IMR-90 (cell line): ENCODE measurements around the gene NINJ2.

Experiments
- CEBPB ChIP-seq: IDR thresholded peaks from 2 replicates; pipeline ENCODE4 v1.6.1; 2012; ENCODE audit warnings: low read depth, low read length, improper control_type of control experiment
- CHD1 ChIP-seq: IDR thresholded peaks from 2 replicates; pipeline ENCODE4 v1.6.1; 2012; ENCODE audit warnings: low read depth, low read length, improper control_type of control experiment
- FOS ChIP-seq: fragments of 150-350 bp; IDR thresholded peaks from 2 replicates; pipeline ENCODE4 v1.6.1; 2016; ENCODE audit warnings: low read depth, low read length
- MAZ ChIP-seq: IDR thresholded peaks from 2 replicates; pipeline ENCODE4 v1.6.1; 2012; ENCODE audit warnings: low read depth, mild to moderate bottlenecking, low read length, improper control_type of control experiment, moderate library complexity, borderline replicate concordance
- MXI1 ChIP-seq: IDR thresholded peaks from 2 replicates; pipeline ENCODE4 v1.6.1; 2012; ENCODE audit warnings: low read depth, mild to moderate bottlenecking, low read length, moderate library complexity, borderline replicate concordance
- NFE2L2 ChIP-seq: fragments of 150-350 bp; IDR thresholded peaks from 2 replicates; pipeline ENCODE4 v1.6.1; 2016; ENCODE audit warnings: low read depth, mild to moderate bottlenecking, low read length
- POLR2A ChIP-seq: IDR thresholded peaks from 2 replicates; pipeline ENCODE4 v1.6.1; 2012; ENCODE audit warnings: mild to moderate bottlenecking, low read depth, low read length
- RAD21 ChIP-seq: IDR thresholded peaks from 2 replicates; pipeline ENCODE4 v1.6.1; 2012; ENCODE audit warnings: low read length, improper control_type of control experiment
- RCOR1 ChIP-seq: IDR thresholded peaks from 2 replicates; pipeline ENCODE4 v1.6.1; 2012; ENCODE audit warnings: mild to moderate bottlenecking, low read length, improper control_type of control experiment; ENCODE audit not compliant: insufficient replicate concordance
- RFX5 ChIP-seq: IDR thresholded peaks from 2 replicates; pipeline ENCODE4 v1.8.0; 2012; ENCODE audit warnings: low read depth, mild to moderate bottlenecking, low read length, moderate library complexity
- SMC3 ChIP-seq: fragments of 150-350 bp; IDR thresholded peaks from 2 replicates; pipeline ENCODE4 v1.6.1; 2016; ENCODE audit warnings: low read depth, mild to moderate bottlenecking, antibody characterized with exemption, low read length, moderate library complexity
- TF ChIP-seq, protein P1 (sequence below): conservative IDR thresholded peaks from 2 replicates; pipeline ENCODE4 v1.5.1; 2012; ENCODE audit warnings: mild to moderate bottlenecking, low read depth, low read length, improper control_type of control experiment
- TF ChIP-seq, protein P2 (sequence below): fragments of 150-350 bp; IDR thresholded peaks from 2 replicates; pipeline ENCODE4 v1.6.1; 2016; ENCODE audit warnings: low read depth, mild to moderate bottlenecking, low read length, moderate library complexity, borderline replicate concordance
- TF ChIP-seq, protein P3 (sequence below): fragments of 150-350 bp; IDR thresholded peaks from 2 replicates; pipeline ENCODE4 v1.6.1; 2017; ENCODE audit warnings: mild to moderate bottlenecking, antibody characterized with exemption, low read length, low read depth

DNA sequence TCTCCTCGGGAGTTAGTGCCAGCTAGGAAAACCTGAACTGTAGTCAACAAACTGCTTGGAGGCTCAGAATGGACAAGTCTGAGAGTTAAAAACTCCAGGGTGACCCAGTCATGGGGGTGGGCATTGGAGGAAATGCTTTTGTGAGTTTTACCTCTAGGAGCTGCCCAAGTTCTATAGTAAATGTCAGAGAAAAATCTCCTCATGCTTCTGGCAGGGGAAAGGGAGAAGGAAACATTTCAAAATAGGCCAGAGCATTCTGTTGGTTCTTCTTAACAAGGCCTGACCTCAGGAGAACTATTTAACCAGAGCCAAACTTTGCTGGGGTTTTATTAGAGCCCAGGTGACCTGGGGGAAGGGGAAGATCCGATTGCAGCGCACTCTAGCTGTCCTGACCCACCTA, 12.3 kb downstream of the NINJ2 start:
- TF ChIP-seq CEBPB = no peak
- no peak for TF ChIP-seq CHD1
- TF ChIP-seq MXI1 = no peak
- TF ChIP-seq, protein P1, sequence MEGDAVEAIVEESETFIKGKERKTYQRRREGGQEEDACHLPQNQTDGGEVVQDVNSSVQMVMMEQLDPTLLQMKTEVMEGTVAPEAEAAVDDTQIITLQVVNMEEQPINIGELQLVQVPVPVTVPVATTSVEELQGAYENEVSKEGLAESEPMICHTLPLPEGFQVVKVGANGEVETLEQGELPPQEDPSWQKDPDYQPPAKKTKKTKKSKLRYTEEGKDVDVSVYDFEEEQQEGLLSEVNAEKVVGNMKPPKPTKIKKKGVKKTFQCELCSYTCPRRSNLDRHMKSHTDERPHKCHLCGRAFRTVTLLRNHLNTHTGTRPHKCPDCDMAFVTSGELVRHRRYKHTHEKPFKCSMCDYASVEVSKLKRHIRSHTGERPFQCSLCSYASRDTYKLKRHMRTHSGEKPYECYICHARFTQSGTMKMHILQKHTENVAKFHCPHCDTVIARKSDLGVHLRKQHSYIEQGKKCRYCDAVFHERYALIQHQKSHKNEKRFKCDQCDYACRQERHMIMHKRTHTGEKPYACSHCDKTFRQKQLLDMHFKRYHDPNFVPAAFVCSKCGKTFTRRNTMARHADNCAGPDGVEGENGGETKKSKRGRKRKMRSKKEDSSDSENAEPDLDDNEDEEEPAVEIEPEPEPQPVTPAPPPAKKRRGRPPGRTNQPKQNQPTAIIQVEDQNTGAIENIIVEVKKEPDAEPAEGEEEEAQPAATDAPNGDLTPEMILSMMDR = no peak
- no peak for TF ChIP-seq POLR2A
- TF ChIP-seq MAZ = no peak
- TF ChIP-seq SMC3 = no peak
- TF ChIP-seq FOS = no peak
- no peak for TF ChIP-seq NFE2L2
- TF ChIP-seq RAD21 = no peak
- no peak for TF ChIP-seq RFX5
- TF ChIP-seq, protein P2, sequence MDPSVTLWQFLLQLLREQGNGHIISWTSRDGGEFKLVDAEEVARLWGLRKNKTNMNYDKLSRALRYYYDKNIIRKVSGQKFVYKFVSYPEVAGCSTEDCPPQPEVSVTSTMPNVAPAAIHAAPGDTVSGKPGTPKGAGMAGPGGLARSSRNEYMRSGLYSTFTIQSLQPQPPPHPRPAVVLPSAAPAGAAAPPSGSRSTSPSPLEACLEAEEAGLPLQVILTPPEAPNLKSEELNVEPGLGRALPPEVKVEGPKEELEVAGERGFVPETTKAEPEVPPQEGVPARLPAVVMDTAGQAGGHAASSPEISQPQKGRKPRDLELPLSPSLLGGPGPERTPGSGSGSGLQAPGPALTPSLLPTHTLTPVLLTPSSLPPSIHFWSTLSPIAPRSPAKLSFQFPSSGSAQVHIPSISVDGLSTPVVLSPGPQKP = no peak
- no peak for TF ChIP-seq RCOR1
- TF ChIP-seq, protein P3, sequence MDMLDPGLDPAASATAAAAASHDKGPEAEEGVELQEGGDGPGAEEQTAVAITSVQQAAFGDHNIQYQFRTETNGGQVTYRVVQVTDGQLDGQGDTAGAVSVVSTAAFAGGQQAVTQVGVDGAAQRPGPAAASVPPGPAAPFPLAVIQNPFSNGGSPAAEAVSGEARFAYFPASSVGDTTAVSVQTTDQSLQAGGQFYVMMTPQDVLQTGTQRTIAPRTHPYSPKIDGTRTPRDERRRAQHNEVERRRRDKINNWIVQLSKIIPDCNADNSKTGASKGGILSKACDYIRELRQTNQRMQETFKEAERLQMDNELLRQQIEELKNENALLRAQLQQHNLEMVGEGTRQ = no peak
